Thoracic aorta (tissue), 2 donors: ENCODE data around the gene RCOR2. TPM values are rescaled to one million over a fixed set of nuclear protein-coding genes. Genes with fewer than 3 reads are reported as not detected.

ENCODE experiments used
- ATAC-seq: fragments of 150-250 bp; one replicate; pipeline ENCODE4 v1.8.0; 2017; ENCODE audit warnings: low read depth; ENCODE audit not compliant: insufficient number of reproducible peaks, low FRiP score
- DNase-seq: peaks from one replicate; pipeline ENCODE4 v3.0.0-alpha.2; 2020; ENCODE audit warnings: low spot score
- H3K27ac ChIP-seq, 2 donors: fragments of 200-600 bp; sonication (generic); 1 replicate in 1 of 2; 2 replicates in 1 of 2; pipeline ENCODE4 v1.5.1; 2016; ENCODE audit warnings: mild to moderate bottlenecking in 2 of 2, moderate library complexity in 2 of 2
- H3K27me3 ChIP-seq: fragments of 200-600 bp; sonication (generic); replicated peaks from 2 replicates; pipeline ENCODE4 v1.6.0; 2016; ENCODE audit warnings: mild to moderate bottlenecking; ENCODE audit not compliant: insufficient read depth
- H3K36me3 ChIP-seq: fragments of 200-600 bp; sonication (generic); one replicate; pipeline ENCODE4 v1.5.1; 2016
- H3K4me1 ChIP-seq, 2 donors: fragments of 200-600 bp; sonication (generic); 1 replicate in 1 of 2; 2 replicates in 1 of 2; pipeline versions ENCODE4 v1.5.1 to v1.6.0; 2016; ENCODE audit warnings: low read depth in 2 of 2, mild to moderate bottlenecking in 1 of 2; ENCODE audit not compliant: control insufficient read depth in 1 of 2
- H3K4me3 ChIP-seq: fragments of 200-600 bp; sonication (generic); 2 replicates; pipeline ENCODE4 v1.5.1; 2016; ENCODE audit warnings: mild to moderate bottlenecking
- H3K9me3 ChIP-seq: fragments of 200-600 bp; sonication (generic); 2 replicates; pipeline ENCODE4 v1.5.1; 2016
- total RNA-seq, 2 donors: library from RNA; depleted of rRNA; stranded (reverse); fragments of >200 nt; gene quantifications; one replicate each; pipeline versions ENCODE4 v1.1.0 to v1.2.3, GENCODE V29; 2016
- TF ChIP-seq, protein P1 (sequence below): fragments of 200-600 bp; sonication (generic); IDR thresholded peaks from one replicate; pipeline ENCODE4 v1.5.1; 2019; ENCODE audit warnings: antibody characterized with exemption

RCOR2 gene
- total RNA-seq, 2 donors from 2014 or later = 1.4 to 3.8 TPM

DNA sequence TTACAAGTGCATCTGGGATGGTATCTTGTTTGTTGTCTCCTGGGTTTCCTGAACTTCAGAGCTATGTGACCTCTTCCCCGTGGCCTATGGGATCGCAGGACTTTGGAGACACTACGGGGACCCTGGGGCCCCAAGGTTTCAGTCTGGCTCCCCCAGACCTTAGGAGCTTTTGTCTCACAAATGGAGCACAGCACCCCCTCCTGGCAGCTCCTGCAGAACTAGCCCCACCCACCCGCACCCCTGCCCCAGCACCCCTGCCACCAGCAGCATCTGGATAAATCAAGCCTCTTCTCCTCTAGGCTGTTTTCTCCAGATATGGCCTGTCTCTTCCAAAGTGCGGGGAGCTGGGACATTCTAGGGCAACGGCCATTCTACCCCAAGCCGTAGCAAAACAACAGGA, 10.4 kb downstream of the RCOR2 start:
- Histone ChIP-seq H3K4me1 (peaks cover 18 to 44% of the 10 kb centered on the region in 2 donors), H3K9me3 (no peaks in the 10 kb centered on the region), H3K4me3 (no peak overlapping the region), H3K27me3 (no peaks in the 10 kb centered on the region), H3K36me3 (peaks cover 52% of the 10 kb centered on the region), H3K27ac (no peak overlapping the region)
- ATAC-seq (no peak), DNase-seq (no peak)
- TF ChIP-seq, protein P1, sequence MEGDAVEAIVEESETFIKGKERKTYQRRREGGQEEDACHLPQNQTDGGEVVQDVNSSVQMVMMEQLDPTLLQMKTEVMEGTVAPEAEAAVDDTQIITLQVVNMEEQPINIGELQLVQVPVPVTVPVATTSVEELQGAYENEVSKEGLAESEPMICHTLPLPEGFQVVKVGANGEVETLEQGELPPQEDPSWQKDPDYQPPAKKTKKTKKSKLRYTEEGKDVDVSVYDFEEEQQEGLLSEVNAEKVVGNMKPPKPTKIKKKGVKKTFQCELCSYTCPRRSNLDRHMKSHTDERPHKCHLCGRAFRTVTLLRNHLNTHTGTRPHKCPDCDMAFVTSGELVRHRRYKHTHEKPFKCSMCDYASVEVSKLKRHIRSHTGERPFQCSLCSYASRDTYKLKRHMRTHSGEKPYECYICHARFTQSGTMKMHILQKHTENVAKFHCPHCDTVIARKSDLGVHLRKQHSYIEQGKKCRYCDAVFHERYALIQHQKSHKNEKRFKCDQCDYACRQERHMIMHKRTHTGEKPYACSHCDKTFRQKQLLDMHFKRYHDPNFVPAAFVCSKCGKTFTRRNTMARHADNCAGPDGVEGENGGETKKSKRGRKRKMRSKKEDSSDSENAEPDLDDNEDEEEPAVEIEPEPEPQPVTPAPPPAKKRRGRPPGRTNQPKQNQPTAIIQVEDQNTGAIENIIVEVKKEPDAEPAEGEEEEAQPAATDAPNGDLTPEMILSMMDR = no peak

DNA sequence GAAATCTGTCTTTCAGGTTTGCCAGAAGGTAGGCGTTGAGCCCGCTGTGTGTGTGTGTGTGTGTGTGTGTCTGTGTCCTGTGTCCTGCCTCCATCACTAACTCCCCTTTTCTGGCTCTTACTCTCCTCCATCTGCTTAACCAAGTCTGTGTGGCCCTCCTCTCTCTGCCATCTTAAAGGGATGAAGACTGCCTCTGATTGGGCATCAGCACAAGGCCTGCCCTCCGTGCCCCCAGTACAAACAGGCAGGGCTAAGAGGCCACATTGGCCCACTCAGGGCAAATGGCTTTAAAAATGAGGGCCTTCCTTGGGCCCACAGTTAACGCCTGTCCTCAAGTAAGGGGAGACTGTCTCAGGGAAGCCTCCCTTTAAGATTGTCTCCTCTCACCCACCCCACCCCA, 10.9 kb downstream of the RCOR2 start:
- peaks cover 17 to 39% of the 10 kb centered on the region in 2 donors for H3K4me1 ChIP-seq
- H3K27me3 ChIP-seq = no peaks in the 10 kb centered on the region
- H3K4me3 ChIP-seq = no peak overlapping the region
- H3K36me3 ChIP-seq = peaks cover 53% of the 10 kb centered on the region
- H3K9me3 ChIP-seq = no peaks in the 10 kb centered on the region
- ATAC-seq = no peak
- TF ChIP-seq, protein P1 = no peak
- DNase-seq = no peak
- H3K27ac ChIP-seq = peak overlapping the region in 1 of 2 donors; percentile 65

DNA sequence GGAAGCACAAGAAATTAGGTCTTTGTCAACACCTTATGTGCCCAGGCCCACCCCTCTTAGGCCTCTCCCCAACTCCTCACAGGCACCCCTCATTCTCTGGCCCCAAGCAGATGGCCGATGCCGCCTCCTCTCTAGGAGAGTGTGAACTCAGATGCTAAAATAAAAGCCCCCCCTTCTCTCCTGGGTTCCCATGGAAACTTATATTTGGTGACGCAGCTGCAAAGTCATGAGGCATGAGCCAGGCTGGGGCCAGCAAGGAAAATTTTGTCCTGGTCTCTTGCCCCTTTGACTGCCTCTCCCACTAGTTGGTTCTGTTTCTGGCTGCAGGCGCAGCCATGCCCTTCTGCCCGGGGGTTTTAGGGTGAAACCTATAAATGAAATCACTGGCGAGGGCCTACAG, 11.8 kb downstream of the RCOR2 start:
- Histone ChIP-seq H3K4me1 (peaks cover 10 to 32% of the 10 kb centered on the region in 2 donors), H3K27me3 (no peaks in the 10 kb centered on the region), H3K4me3 (no peak overlapping the region), H3K9me3 (no peaks in the 10 kb centered on the region), H3K27ac (peak overlapping the region; percentile 63 to 65), H3K36me3 (peaks cover 62% of the 10 kb centered on the region)
- ATAC-seq (no peak), DNase-seq (no peak)
- TF ChIP-seq, protein P1 = no peak

DNA sequence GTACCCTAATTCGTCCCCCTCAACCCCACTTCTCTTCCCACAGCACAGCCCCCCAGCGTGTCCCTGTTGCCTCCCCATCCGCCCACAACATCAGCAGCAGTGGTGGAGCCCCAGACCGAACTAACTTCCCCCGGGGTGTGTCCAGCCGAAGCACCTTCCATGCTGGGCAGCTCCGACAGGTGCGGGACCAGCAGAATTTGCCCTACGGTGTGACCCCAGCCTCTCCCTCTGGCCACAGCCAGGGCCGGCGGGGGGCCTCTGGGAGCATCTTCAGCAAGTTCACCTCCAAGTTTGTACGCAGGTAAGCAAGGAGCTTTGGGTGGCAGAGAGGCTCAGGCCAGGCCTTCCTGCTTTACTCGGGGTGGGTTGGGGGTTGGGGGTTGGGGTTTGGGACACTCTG, 12.2 kb downstream of the RCOR2 start:
- Histone ChIP-seq H3K27ac (peak overlapping the region in 1 of 2 donors; percentile 65), H3K36me3 (peaks cover 66% of the 10 kb centered on the region), H3K4me1 (peaks cover 10 to 28% of the 10 kb centered on the region in 2 donors), H3K27me3 (no peaks in the 10 kb centered on the region), H3K4me3 (no peak overlapping the region), H3K9me3 (no peaks in the 10 kb centered on the region)
- no peak for ATAC-seq
- TF ChIP-seq, protein P1 = no peak
- no peak for DNase-seq

DNA sequence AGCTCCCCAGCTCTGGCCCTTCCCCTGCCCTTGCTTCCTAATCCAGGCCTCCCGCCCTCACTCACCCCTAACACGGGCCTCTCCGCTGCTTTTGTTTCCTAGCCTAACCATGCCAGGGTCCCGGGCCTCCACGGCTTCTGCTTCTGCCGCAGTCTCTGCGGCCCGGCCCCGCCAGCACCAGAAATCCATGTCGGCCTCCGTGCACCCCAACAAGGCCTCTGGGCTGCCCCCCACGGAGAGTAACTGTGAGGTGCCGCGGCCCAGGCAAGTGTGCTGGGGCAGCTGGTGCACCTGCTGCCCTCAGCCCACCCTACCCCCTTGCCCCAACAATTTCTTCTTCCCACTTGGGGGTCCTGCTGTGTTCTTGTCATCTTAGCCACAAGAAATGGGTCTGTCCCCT, 13.1 kb downstream of the RCOR2 start:
- Histone ChIP-seq H3K4me1 (peaks cover 5 to 19% of the 10 kb centered on the region in 2 donors), H3K27ac (no peak overlapping the region), H3K4me3 (no peak overlapping the region), H3K27me3 (no peaks in the 10 kb centered on the region), H3K36me3 (peaks cover 71% of the 10 kb centered on the region), H3K9me3 (no peaks in the 10 kb centered on the region)
- TF ChIP-seq, protein P1 = no peak
- no peak for DNase-seq
- ATAC-seq = no peak
